Keratinocyte (primary cell): ENCODE data around the gene KIR2DL4. TPM values are rescaled to one million over a fixed set of nuclear protein-coding genes. Genes with fewer than 3 reads are reported as not detected.
"Not testable (repeated sequence)": the region's sequence is repeated elsewhere in the genome, so short reads cannot be mapped to it uniquely, and the experiment has no call there.

ENCODE experiments used
- DNase-seq: peaks from one replicate; pipeline ENCODE4 v3.0.0-alpha.2; 2011; ENCODE audit warnings: low read depth, missing footprints, low spot score
- FAIRE-seq: peaks from 2 replicates; lab custom pipeline; 2011; peaks lifted over from hg19 to GRCh38; lab: Jason Lieb, UNC
- H2AFZ ChIP-seq: 2 replicates; pipeline ENCODE4 v1.6.0; 2012; ENCODE audit warnings: low read length, control low read depth, inconsistent platforms; ENCODE audit not compliant: control insufficient read depth
- H3K27ac ChIP-seq: 2 replicates; pipeline ENCODE4 v1.5.1; 2011; ENCODE audit warnings: low read length; ENCODE audit not compliant: control insufficient read depth, insufficient read depth
- H3K27me3 ChIP-seq: 3 replicates; pipeline ENCODE4 v1.6.0; 2011; ENCODE audit warnings: low read length; ENCODE audit not compliant: control insufficient read depth, insufficient read depth; ENCODE audit errors: extremely low read depth
- H3K36me3 ChIP-seq, 2 experiments: 2 replicates in 1 of 2; 3 replicates in 1 of 2; pipeline ENCODE4 v1.5.1; 2011; ENCODE audit warnings: low read length in 2 of 2, mild to moderate bottlenecking in 1 of 2; ENCODE audit not compliant: control insufficient read depth in 2 of 2, insufficient read depth in 2 of 2; ENCODE audit errors: extremely low read depth in 1 of 2
- H3K4me1 ChIP-seq: 3 replicates; pipeline ENCODE4 v1.5.1; 2011; ENCODE audit warnings: low read length; ENCODE audit not compliant: control insufficient read depth, insufficient read depth; ENCODE audit errors: extremely low read depth
- H3K4me2 ChIP-seq: 3 replicates; pipeline ENCODE4 v1.6.0; 2011; ENCODE audit warnings: low read depth, low read length; ENCODE audit not compliant: control insufficient read depth, insufficient read depth; ENCODE audit errors: extremely low read depth
- H3K4me3 ChIP-seq, 3 experiments: fragments of 200-600 bp in 1 of 3; sonication (generic) in 1 of 3; 2 replicates in 2 of 3; 3 replicates in 1 of 3; pipeline ENCODE4 v1.5.1; 2011 to 2016; ENCODE audit warnings: low read length in 3 of 3, mild to moderate bottlenecking in 3 of 3, control low read depth in 2 of 3, inconsistent platforms in 1 of 3, low read depth in 1 of 3, mixed read lengths in 1 of 3, mixed run types in 1 of 3, moderate library complexity in 1 of 3; ENCODE audit not compliant: control insufficient read depth in 2 of 3, insufficient read depth in 2 of 3; ENCODE audit errors: extremely low read depth in 1 of 3
- H3K79me2 ChIP-seq: 2 replicates; pipeline ENCODE4 v1.6.0; 2012; ENCODE audit warnings: low read length; ENCODE audit not compliant: control insufficient read depth, insufficient read depth
- H3K9ac ChIP-seq: 3 replicates; pipeline ENCODE4 v1.6.0; 2011; ENCODE audit warnings: low read length; ENCODE audit not compliant: control insufficient read depth, insufficient read depth; ENCODE audit errors: extremely low read depth
- H3K9me1 ChIP-seq: 3 replicates; pipeline ENCODE4 v1.6.0; 2011; ENCODE audit warnings: low read length; ENCODE audit not compliant: control insufficient read depth, insufficient read depth; ENCODE audit errors: extremely low read depth
- H3K9me3 ChIP-seq: 2 replicates; pipeline ENCODE4 v1.5.1; 2012; ENCODE audit warnings: low read depth, low read length; ENCODE audit not compliant: control insufficient read depth
- H4K20me1 ChIP-seq: 3 replicates; pipeline ENCODE4 v1.6.0; 2011; ENCODE audit warnings: low read length; ENCODE audit not compliant: control insufficient read depth, insufficient read depth; ENCODE audit errors: extremely low read depth
- CTCF ChIP-seq, 3 experiments: IDR thresholded peaks in 1 of 3; conservative IDR thresholded peaks in 1 of 3; optimal IDR thresholded peaks in 1 of 3; 2 replicates in 2 of 3; 3 replicates in 1 of 3; pipeline versions ENCODE3 to v1.5.1; 2011; ENCODE audit warnings: low read length in 3 of 3, mild to moderate bottlenecking in 3 of 3, moderate library complexity in 2 of 3, control low read depth in 1 of 3, inconsistent platforms in 1 of 3; ENCODE audit not compliant: insufficient read depth in 2 of 3; ENCODE audit errors: extremely low read depth in 1 of 3
- EZH2 ChIP-seq: IDR thresholded peaks from one replicate; pipeline ENCODE4 v1.6.1; 2012; ENCODE audit warnings: inconsistent platforms, mild to moderate bottlenecking, low read length, moderate library complexity
- dilution Hi-C: fragments of 300-500 bp; cut with MboI; formaldehyde crosslinking; loops from one replicate; pipeline ENCODE4 v1.7.0; 2020; ENCODE audit warnings: low sequenced_read_pairs; ENCODE audit not compliant: extremely low pct_ligation_motif_present
- polyA plus RNA-seq, 5 experiments: library from polyadenylated mRNA; depleted of rRNA in 3 of 5; stranded (reverse) in 3 of 5; stranded (forward) in 1 of 5; unstranded in 1 of 5; fragments of >200 nt; gene quantifications; 1 replicate in 1 of 5; 2 replicates in 3 of 5; 3 replicates in 1 of 5; pipeline versions ENCODE4 v1.2.1 to v1.2.3, GENCODE V29; 2011 to 2012; ENCODE audit warnings: missing spikeins in 2 of 5, low read depth in 1 of 5, low replicate concordance in 1 of 5

The KIR2DL4 gene
- polyA plus RNA-seq, 1 donor (not counting 4 experiments of a cell fraction or from before 2014, with no cell fraction given), result not detected

DNA sequence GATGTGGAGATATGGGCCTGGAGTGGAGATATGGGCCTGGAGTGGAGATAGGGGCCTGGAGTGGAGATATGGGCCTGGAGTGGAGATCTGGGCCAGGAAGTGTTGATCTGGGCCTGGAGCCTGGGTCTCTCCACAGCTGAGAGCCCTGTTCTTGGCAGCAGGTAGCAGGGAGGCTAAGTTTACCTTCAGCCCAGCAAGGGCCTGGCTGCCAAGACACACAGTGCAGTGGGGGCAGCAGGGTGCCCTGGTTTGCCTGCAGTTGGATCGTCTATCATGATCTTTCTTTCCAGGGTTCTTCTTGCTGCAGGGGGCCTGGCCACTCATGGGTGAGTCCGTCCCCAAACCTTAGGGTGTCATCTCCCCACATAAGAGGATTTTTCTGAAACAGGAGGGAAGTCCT lies 47.5 kb downstream of the KIR2DL4 start:
- Histone ChIP-seq H3K27ac (no peak overlapping the region), H3K4me1 (no peaks in the 10 kb centered on the region), H3K79me2 (no peaks in the 10 kb centered on the region), H3K9me1 (no peaks in the 10 kb centered on the region), H2AFZ (no peak overlapping the region), H3K4me3 (no peak overlapping the region), H3K36me3 (no peaks in the 10 kb centered on the region), H3K9me3 (no peaks in the 10 kb centered on the region), H3K9ac (no peak overlapping the region), H3K4me2 (no peak overlapping the region), H3K27me3 (no peaks in the 10 kb centered on the region), H4K20me1 (no peaks in the 10 kb centered on the region)
- FAIRE-seq, result no peak
- no peak for DNase-seq
- TF ChIP-seq EZH2 (no peak), CTCF (optimal IDR thresholded peaks at IDR 0.05 in 1 of 3, IDR thresholded peaks at IDR 0.05 in 1 of 3, conservative IDR thresholded peaks at IDR 0.05 in 1 of 3; ENCODE audit: extremely low read depth in 1 of 3, insufficient read depth in 2 of 3, low read length in 3 of 3) (no peak)
- dilution Hi-C loops, result no loop called here

DNA sequence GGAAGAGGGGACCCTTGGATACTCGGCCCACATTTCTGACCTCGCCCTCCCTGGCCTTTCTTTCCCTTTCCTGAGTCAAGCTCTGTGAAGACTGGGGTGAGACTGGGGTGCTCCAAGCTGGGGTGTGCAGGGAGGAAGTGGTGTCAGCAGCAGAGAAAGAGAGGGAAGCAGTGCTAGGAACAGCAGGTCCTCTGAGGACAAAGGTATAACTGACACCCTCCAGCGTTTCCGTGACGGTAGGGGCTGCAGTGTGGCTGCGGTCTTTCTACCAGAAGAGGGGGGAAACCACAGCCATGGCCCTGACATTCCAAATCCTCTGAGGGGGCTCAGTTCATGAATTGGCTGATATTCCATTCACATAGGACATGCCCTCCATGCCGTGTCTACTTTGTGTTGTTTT lies 47.9 kb downstream of the KIR2DL4 start:
- DNase-seq (no peak), FAIRE-seq (no peak)
- H3K9ac ChIP-seq, result no peak overlapping the region
- no peaks in the 10 kb centered on the region for H3K4me1 ChIP-seq
- no peaks in the 10 kb centered on the region for H4K20me1 ChIP-seq
- H2AFZ ChIP-seq, result no peak overlapping the region
- no peaks in the 10 kb centered on the region for H3K36me3 ChIP-seq
- no peak overlapping the region for H3K4me3 ChIP-seq
- H3K79me2 ChIP-seq, result no peaks in the 10 kb centered on the region
- dilution Hi-C loops, result no loop called here
- H3K9me1 ChIP-seq, result no peaks in the 10 kb centered on the region
- no peaks in the 10 kb centered on the region for H3K27me3 ChIP-seq
- no peaks in the 10 kb centered on the region for H3K9me3 ChIP-seq
- no peak overlapping the region for H3K27ac ChIP-seq
- TF ChIP-seq EZH2, result no peak
- no peak for TF ChIP-seq CTCF (optimal IDR thresholded peaks at IDR 0.05 in 1 of 3, IDR thresholded peaks at IDR 0.05 in 1 of 3, conservative IDR thresholded peaks at IDR 0.05 in 1 of 3; ENCODE audit: extremely low read depth in 1 of 3, insufficient read depth in 2 of 3, low read length in 3 of 3)
- H3K4me2 ChIP-seq, result no peak overlapping the region

DNA sequence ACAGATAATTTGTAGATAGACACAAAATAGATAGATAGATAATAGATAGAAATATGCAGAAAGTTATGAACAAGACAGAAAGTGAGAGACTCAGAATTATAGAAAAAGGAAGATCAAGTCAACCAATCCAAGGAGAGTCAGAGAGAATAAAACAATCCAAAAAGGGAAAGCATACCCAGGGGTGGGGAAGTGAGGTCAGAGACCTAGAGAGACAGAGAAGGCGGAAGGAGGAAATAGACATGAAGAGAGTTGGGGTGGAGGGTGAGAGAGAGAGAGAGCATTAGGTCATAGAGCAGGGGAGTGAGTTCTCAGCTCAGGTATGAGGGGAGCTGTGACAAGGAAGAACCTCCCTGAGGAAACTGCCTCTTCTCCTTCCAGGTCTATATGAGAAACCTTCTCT lies 51.8 kb downstream of the KIR2DL4 start:
- H3K4me3 ChIP-seq, H3K9me1 ChIP-seq, H3K9me3 ChIP-seq, FAIRE-seq, H3K27me3 ChIP-seq, H3K4me2 ChIP-seq, H2AFZ ChIP-seq, H3K9ac ChIP-seq, H3K4me1 ChIP-seq, DNase-seq, H4K20me1 ChIP-seq, H3K79me2 ChIP-seq, dilution Hi-C loops, H3K36me3 ChIP-seq, H3K27ac ChIP-seq: not testable (repeated sequence)

- H4K20me1 ChIP-seq, H3K79me2 ChIP-seq, dilution Hi-C loops, H3K27me3 ChIP-seq, H3K36me3 ChIP-seq, FAIRE-seq, H3K4me1 ChIP-seq, H3K27ac ChIP-seq, H3K4me2 ChIP-seq, H2AFZ ChIP-seq, H3K9me1 ChIP-seq, DNase-seq, H3K4me3 ChIP-seq, H3K9me3 ChIP-seq, H3K9ac ChIP-seq: not testable (repeated sequence)
These were observed 55.1 kb downstream of the KIR2DL4 start for GRCh38 chr19:54858476-54858875.
